C4-2B (cell line): ENCODE data around the gene ELN.

Experiments used
- CTCF ChIP-seq: fragments of 450-650 bp; conservative IDR thresholded peaks from 2 replicates; pipeline ENCODE4 v1.5.1; 2017; ENCODE audit warnings: mild to moderate bottlenecking
- ZFX ChIP-seq: fragments of 450-650 bp; IDR thresholded peaks from 2 replicates; pipeline ENCODE4 v1.6.1; 2017

GRCh38 chr7:74057987-74058386, 30.0 kb downstream of the ELN start:
- TF ChIP-seq CTCF (no peak), ZFX (no peak)
